Caki2 (cell line): ENCODE measurements around the gene ASB13. TPM values are rescaled to one million over a fixed set of nuclear protein-coding genes. Genes with fewer than 3 reads are reported as not detected.

Experiments
- total RNA-seq: library from RNA; depleted of rRNA; stranded (reverse); fragments of >200 nt; shearing (Covaris generic); gene quantifications from 2 replicates; pipeline ENCODE4 v1.2.3, GENCODE V29; 2014; ENCODE audit warnings: low replicate concordance; rRNA removed

ASB13 gene
- total RNA-seq, 1 experiment from 2014 or later, result 28.8 TPM

Other genes with a start within 250 kb of the ASB13 start
- not detected in 2 replicates for gene CALML5, start 167.0 kb downstream of the ASB13 start, total RNA-seq
- not detected in 2 replicates for gene CALML3, start 141.6 kb downstream of the ASB13 start, total RNA-seq
- 17.3 and 24.5 TPM in 2 replicates for gene TASOR2, start 18.2 kb upstream of the ASB13 start, total RNA-seq
- gene GDI2, start 146.8 kb upstream of the ASB13 start, total RNA-seq, result 380 and 392 TPM in 2 replicates
- gene ANKRD16, start 223.3 kb upstream of the ASB13 start, total RNA-seq, result 10.4 and 10.5 TPM in 2 replicates
- gene FBH1, start 223.6 kb upstream of the ASB13 start, total RNA-seq, result 57.7 and 85.1 TPM in 2 replicates